Activated CD4-positive, alpha-beta T cell treated with anti-CD3 and anti-CD28 coated beads, Interleukin-2, Interleukin-6, amounts not matched to agents 100 ng/mL and 50 ng/mL, durations not matched to agents 16 hours and 8 hours (primary cell): ENCODE results near the gene DNAJB11.
"Not testable (repeated sequence)": the region's sequence is repeated elsewhere in the genome, so short reads cannot be mapped to it uniquely, and the experiment has no call there.

ENCODE experiments used
- DNase-seq: peaks from one replicate; pipeline ENCODE4 v3.0.0-alpha.2; 2020

Gene DNAJB11

GRCh38 chr3:186620213-186621092 is 49.9 kb downstream of the DNAJB11 start:
- no peak for DNase-seq

GRCh38 chr3:186621894-186622650 is 51.6 kb downstream of the DNAJB11 start:
- DNase-seq = no peak

GRCh38 chr3:186622651-186623310 is 52.3 kb downstream of the DNAJB11 start:
- no peak for DNase-seq

GRCh38 chr3:186624598-186624997 is 54.1 kb downstream of the DNAJB11 start:
- no peak for DNase-seq

DNA sequence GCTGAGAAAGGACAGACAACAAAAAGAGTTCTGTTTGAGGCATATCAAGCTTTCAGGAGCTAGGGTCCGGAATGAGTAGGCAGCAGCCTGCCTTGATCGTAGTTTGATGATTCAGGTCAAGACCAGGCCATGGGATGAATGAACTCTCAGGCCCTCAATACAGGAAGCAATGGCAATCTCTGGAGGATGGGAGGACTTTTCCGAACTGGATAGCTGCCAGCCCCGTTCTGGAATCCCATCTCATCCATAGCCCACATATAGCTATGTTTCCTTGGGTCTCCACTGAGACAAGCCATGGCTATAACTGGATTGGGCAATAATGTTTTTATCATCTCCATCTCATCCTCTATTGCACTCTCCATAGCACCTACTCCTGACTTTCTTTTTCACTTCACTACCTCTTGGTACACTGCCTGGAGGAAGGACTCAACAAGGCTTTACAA is 55.1 kb downstream of the DNAJB11 start:
- no peak for DNase-seq

- no peak for DNase-seq
Observed at GRCh38 chr3:186626254-186626847, 55.8 kb downstream of the DNAJB11 start.

DNA sequence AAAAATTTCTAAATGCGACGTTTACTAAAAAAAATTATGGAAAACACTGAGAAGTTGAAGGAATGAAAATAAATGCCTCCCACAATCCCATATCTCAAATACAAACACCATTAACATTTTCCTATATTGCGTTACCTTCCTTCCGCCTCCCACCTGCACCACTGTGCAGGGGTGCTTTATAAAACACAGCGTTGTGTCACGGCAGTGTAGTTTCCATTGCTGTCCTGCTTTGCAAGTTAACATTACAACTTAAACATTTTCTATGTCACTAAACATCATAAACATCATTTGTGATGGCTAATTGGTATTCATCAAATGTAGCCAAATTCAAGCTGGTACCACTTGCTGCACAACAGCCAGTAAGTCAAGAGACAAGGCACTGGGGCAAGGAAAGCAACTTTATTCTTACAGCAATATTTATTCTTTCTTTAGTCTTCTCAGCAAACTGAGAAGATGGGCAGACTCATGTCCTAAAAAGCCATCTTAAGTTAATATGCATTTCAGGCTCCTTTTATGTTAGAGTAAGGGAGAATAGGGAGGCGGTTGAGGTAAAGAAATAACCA is 57.4 kb downstream of the DNAJB11 start:
- no peak for DNase-seq

DNA sequence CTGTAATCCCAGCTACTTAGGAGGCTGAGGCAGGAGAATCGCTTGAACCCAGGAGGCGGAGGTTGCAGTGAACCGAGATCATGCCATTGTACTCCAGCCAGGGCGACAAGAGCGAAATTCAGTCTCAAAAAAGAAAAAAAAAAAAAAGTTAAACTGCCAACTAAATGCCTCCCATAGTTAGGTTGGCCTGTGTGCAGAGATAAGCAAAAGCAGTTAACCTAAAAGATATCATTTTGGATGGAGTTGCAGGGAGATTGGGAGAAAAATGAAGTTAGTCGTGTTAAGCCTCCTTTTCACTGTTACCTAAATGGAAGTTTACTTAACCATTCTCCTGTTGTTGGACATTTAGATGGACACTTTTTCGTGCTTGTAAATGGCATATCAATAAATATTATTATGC is 58.2 kb downstream of the DNAJB11 start:
- no peak for DNase-seq

DNA sequence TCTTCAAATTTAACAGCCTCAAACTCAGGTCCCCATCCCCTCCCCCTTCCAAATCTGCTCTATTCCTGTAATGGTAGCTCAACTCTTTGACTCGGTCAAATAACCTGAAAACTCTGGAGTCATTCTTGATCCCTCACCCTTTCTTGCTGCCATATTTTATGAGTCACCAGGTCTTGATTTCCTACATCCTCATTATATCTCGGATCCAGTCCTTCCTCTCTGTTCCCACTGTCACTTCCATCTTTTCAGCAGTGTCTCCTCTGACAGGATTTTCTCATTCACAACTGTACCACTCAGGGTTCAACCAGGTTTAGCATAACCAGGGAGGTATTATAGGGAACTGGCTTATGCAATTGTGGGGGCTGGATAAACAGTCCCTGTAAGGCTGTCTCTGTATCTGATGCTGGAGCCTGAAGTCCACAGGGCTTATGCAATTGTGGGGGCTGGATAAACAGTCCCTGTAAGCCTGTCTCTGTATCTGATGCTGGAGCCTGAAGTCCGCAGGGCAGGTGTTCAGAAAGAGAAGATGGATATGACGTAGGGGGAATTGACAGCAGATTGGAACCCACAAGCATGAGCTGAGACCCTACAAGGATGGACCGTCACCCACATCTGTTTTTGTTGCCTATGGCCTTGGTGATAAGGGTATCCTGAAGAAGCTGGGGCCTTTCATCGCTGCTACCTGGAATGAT is 60.6 kb downstream of the DNAJB11 start:
- no peak for DNase-seq

GRCh38 chr3:186633481-186633880 is 63.0 kb downstream of the DNAJB11 start:
- DNase-seq = no peak

- DNase-seq = not testable (repeated sequence)
Observed at GRCh38 chr3:186634207-186634606, 63.7 kb downstream of the DNAJB11 start.
